MM.1S (cell line): Measurements from ENCODE around the gene STAB1.

Source experiments
- CTCF ChIP-seq: fragments of 300-600 bp; sonication (generic); IDR thresholded peaks from 2 replicates; pipeline ENCODE4 v1.5.1; 2016; ENCODE audit warnings: antibody characterized with exemption, low read length, mixed read lengths
- EZH2 ChIP-seq: fragments of 300-600 bp; sonication (generic); optimal IDR thresholded peaks from 2 replicates; pipeline ENCODE3; 2017; ENCODE audit warnings: low read depth, mild to moderate bottlenecking, antibody characterized with exemption, low read length, mixed read lengths
- EZH2phosphoT487 ChIP-seq: fragments of 300-600 bp; sonication (generic); IDR thresholded peaks from 2 replicates; pipeline ENCODE4 v1.6.1; 2018; ENCODE audit warnings: antibody characterized with exemption, low read length

GRCh38 chr3:52511509-52511908 lies 16.4 kb downstream of the STAB1 start:
- TF ChIP-seq CTCF (no peak), EZH2 (no peak), EZH2phosphoT487 (no peak)
